Epithelial cell of alveolus of lung (primary cell): ENCODE data around the gene JAML. TPM values are rescaled to one million over a fixed set of nuclear protein-coding genes. Genes with fewer than 3 reads are reported as not detected.

Experiments used
- total RNA-seq: library from RNA; depleted of rRNA; stranded (reverse); fragments of >200 nt; gene quantifications from 2 replicates; pipeline ENCODE4 v1.2.1, GENCODE V29; 2015

Gene JAML
- not detected in 2 replicates for total RNA-seq

GRCh38 chr11:118224511-118225188 lies at the start of gene JAML:
Gene JAML, minus strand, starts transcription at chr11:118225011. Its CDS starts 10,145 bp downstream, at chr11:118214866.

GRCh38 chr11:118263695-118264568 lies 39.1 kb upstream of the JAML start, which contains the start of gene MPZL2:
Gene MPZL2, minus strand, starts transcription at chr11:118264297. Its CDS starts 144 bp downstream, at chr11:118264153.

GRCh38 chr11:118251858-118252652 lies 27.2 kb upstream of the JAML start, which contains the start of gene MPZL3:
Gene MPZL3, minus strand, starts transcription at chr11:118252365. Its CDS starts 71 bp downstream, at chr11:118252294.

GRCh38 chr11:118175993-118176777 lies 48.6 kb downstream of the JAML start, which contains the start of gene SCN2B:
Gene SCN2B, minus strand, starts transcription at chr11:118176639. Its CDS starts 208 bp downstream, at chr11:118176431.

GRCh38 chr11:118152552-118153471 lies 72.0 kb downstream of the JAML start, which contains the start of gene SCN4B:
Gene SCN4B, minus strand, starts transcription at chr11:118152823. Its CDS starts 150 bp downstream, at chr11:118152673.

Other genes with a start within 250 kb of the JAML start
- under 0.01 TPM in 1 of 2 replicates, not detected in the other for gene IL10RA, start 238.6 kb downstream of the JAML start, total RNA-seq
- not detected in 2 replicates for gene TMPRSS4, start 147.9 kb downstream of the JAML start, total RNA-seq
- gene SMIM35, start 138.0 kb downstream of the JAML start, total RNA-seq: not detected in 2 replicates
- 0.39 and 0.56 TPM in 2 replicates for gene SCN4B, start 72.2 kb downstream of the JAML start, total RNA-seq
- gene SCN2B, start 48.4 kb downstream of the JAML start, total RNA-seq: under 0.01 and 0.48 TPM in 2 replicates
- 0.08 and 1.9 TPM in 2 replicates for gene MPZL3, start 27.4 kb upstream of the JAML start, total RNA-seq
- 0.24 and 0.65 TPM in 2 replicates for gene MPZL2, start 39.3 kb upstream of the JAML start, total RNA-seq
- gene CD3E, start 79.7 kb upstream of the JAML start, total RNA-seq: not detected in 2 replicates
- gene CD3D, start 117.7 kb upstream of the JAML start, total RNA-seq: not detected in 2 replicates
- gene CD3G, start 119.3 kb upstream of the JAML start, total RNA-seq: not detected in 2 replicates
- 34.5 and 37.0 TPM in 2 replicates for gene UBE4A, start 134.6 kb upstream of the JAML start, total RNA-seq
- gene ATP5MG, start 176.6 kb upstream of the JAML start, total RNA-seq: 49.4 and 54.7 TPM in 2 replicates
- gene KMT2A, start 211.5 kb upstream of the JAML start, total RNA-seq: 20.0 and 30.0 TPM in 2 replicates